Measurements from ENCODE around the gene PDCD1. TPM values are rescaled to one million over a fixed set of nuclear protein-coding genes. Genes with fewer than 3 reads are reported as not detected.

PDCD1 gene
- total RNA-seq, 1 experiment from 2014 or later: 0.22 TPM

- ATAC-seq: no peak
- intact Hi-C loops (cut with micrococcal nuclease): no loop called here
- H3K4me2 ChIP-seq (ENCODE audit: low read length): no peak overlapping the region
- ChIA-PET CTCF (no interaction called here), RAD21 (ENCODE audit: low non-redundant PET in 1 of 2, low total read pairs in 2 of 2, uncharacterized antibody in 2 of 2, unreplicated experiment in 2 of 2) (no interaction called here), POLR2A (no interaction called here)
- peaks cover 0 to 13% of the 10 kb centered on the region in 2 experiments; a peak in 1 of 4 replicates for H3K4me1 ChIP-seq (ENCODE audit: control insufficient read depth in 1 of 2, insufficient read depth in 2 of 2, low read length in 2 of 2)
- H2AFZ ChIP-seq (ENCODE audit: low read depth, low read length, poor library complexity, severe bottlenecking): no peak overlapping the region
- no TSS peak for BruUV-seq (replicated peaks)
- H3K4me3 ChIP-seq (replicated peaks in 1 of 2; ENCODE audit: low read depth in 1 of 2, low read length in 2 of 2): no peak overlapping the region
- H3K79me2 ChIP-seq (ENCODE audit: insufficient read depth, low read length): no peaks in the 10 kb centered on the region
- no peaks in the 10 kb centered on the region for H3K36me3 ChIP-seq (ENCODE audit: control insufficient read depth in 1 of 2, insufficient read depth in 2 of 2, low read length in 2 of 2)
- H3K9me2 ChIP-seq (ENCODE audit: insufficient read depth): no peaks in the 10 kb centered on the region
- H3K27me3 ChIP-seq (ENCODE audit: insufficient read depth, low read length): no peaks in the 10 kb centered on the region
- no peak for DNase-seq (ENCODE audit: low read depth, low spot score)
- H4K20me1 ChIP-seq (ENCODE audit: insufficient read depth): no peaks in the 10 kb centered on the region
- no peaks in the 10 kb centered on the region for H3K9me3 ChIP-seq (ENCODE audit: control insufficient read depth in 1 of 2, insufficient read depth in 1 of 2, low read depth in 1 of 2, low read length in 2 of 2)
- TF ChIP-seq POLR2AphosphoS5 (IDR thresholded peaks at IDR 0.05; ENCODE audit: low read depth, low read length): no peak
- TF ChIP-seq MAX (IDR thresholded peaks at IDR 0.05): no peak
- TF ChIP-seq TCF7L2 (IDR thresholded peaks at IDR 0.05; ENCODE audit: borderline replicate concordance, extremely low read depth, insufficient read depth, insufficient read length): no peak
- no peak overlapping the region for H3K27ac ChIP-seq (ENCODE audit: low read depth, low read length)
- H3K9ac ChIP-seq (ENCODE audit: low read length): no peak overlapping the region
Observed at GRCh38 chr2:241893265-241893664, 34.6 kb upstream of the PDCD1 start.

- no peak for TF ChIP-seq SIN3A (IDR thresholded peaks at IDR 0.05; ENCODE audit: low read depth)
- no peak for TF ChIP-seq MAX (IDR thresholded peaks at IDR 0.05)
- no peak for TF ChIP-seq ZNF274 (IDR thresholded peaks at IDR 0.05; ENCODE audit: low read depth, low read length)
- no peak for TF ChIP-seq FOSL1 (IDR thresholded peaks at IDR 0.05; ENCODE audit: low read depth)
- TF ChIP-seq POLR2AphosphoS5 (IDR thresholded peaks at IDR 0.05; ENCODE audit: low read depth, low read length): no peak
- TF ChIP-seq CBX3 (IDR thresholded peaks at IDR 0.05; ENCODE audit: low read depth): no peak
- TF ChIP-seq CEBPB (IDR thresholded peaks at IDR 0.05; ENCODE audit: low read depth): no peak
- TF ChIP-seq EZH2phosphoT487 (IDR thresholded peaks at IDR 0.05; ENCODE audit: borderline replicate concordance): no peak
- no peak for TF ChIP-seq SP1 (IDR thresholded peaks at IDR 0.05; ENCODE audit: low read depth)
- no peak for TF ChIP-seq YY1 (IDR thresholded peaks at IDR 0.05; ENCODE audit: extremely low read depth, insufficient replicate concordance, low read depth, low read length)
- no peak for TF ChIP-seq REST (IDR thresholded peaks at IDR 0.05; ENCODE audit: low read depth)
- no peak for TF ChIP-seq RAD21 (IDR thresholded peaks at IDR 0.05; ENCODE audit: low read depth)
- no peak overlapping the region for H3K4me2 ChIP-seq (ENCODE audit: low read length)
- CTCF ChIA-PET: no interaction called here
- H2AFZ ChIP-seq (ENCODE audit: low read depth, low read length, poor library complexity, severe bottlenecking): no peak overlapping the region
- RAD21 ChIA-PET (ENCODE audit: low non-redundant PET in 1 of 2, low total read pairs in 2 of 2, uncharacterized antibody in 2 of 2, unreplicated experiment in 2 of 2): no interaction called here
- H3K9me2 ChIP-seq (ENCODE audit: insufficient read depth): no peaks in the 10 kb centered on the region
- H3K9me3 ChIP-seq (ENCODE audit: control insufficient read depth in 1 of 2, insufficient read depth in 1 of 2, low read depth in 1 of 2, low read length in 2 of 2): no peaks in the 10 kb centered on the region
- no peak overlapping the region for H3K9ac ChIP-seq (ENCODE audit: low read length)
- no TSS peak for BruUV-seq (replicated peaks)
- no peaks in the 10 kb centered on the region for H3K79me2 ChIP-seq (ENCODE audit: insufficient read depth, low read length)
- intact Hi-C loops (cut with micrococcal nuclease): no loop called here
- POLR2A ChIA-PET: no interaction called here
- H3K4me1 ChIP-seq (ENCODE audit: control insufficient read depth in 1 of 2, insufficient read depth in 2 of 2, low read length in 2 of 2): peaks cover 0 to 13% of the 10 kb centered on the region in 2 experiments; a peak in 1 of 4 replicates
- ATAC-seq (no peak), DNase-seq (ENCODE audit: low read depth, low spot score) (no peak)
- no peaks in the 10 kb centered on the region for H3K36me3 ChIP-seq (ENCODE audit: control insufficient read depth in 1 of 2, insufficient read depth in 2 of 2, low read length in 2 of 2)
- no peaks in the 10 kb centered on the region for H4K20me1 ChIP-seq (ENCODE audit: insufficient read depth)
- no peaks in the 10 kb centered on the region for H3K27me3 ChIP-seq (ENCODE audit: insufficient read depth, low read length)
- no peak overlapping the region for H3K27ac ChIP-seq (ENCODE audit: low read depth, low read length)
- H3K4me3 ChIP-seq (replicated peaks in 1 of 2; ENCODE audit: low read depth in 1 of 2, low read length in 2 of 2): no peak overlapping the region
Observed at GRCh38 chr2:241892299-241893137, 33.8 kb upstream of the PDCD1 start.

Data from HCT116 (cell line).